GDM1 (cell line): Measurements from ENCODE around the gene COQ8B.
A peak's percentile ranks its signal among the peaks of the same experiment; 100 is the strongest.

Source experiments
- DNase-seq: peaks from one replicate; lab custom pipeline; 2025; lab: John Stamatoyannopoulos, UW

The COQ8B gene

GRCh38 chr19:40717880-40718773, 1.4 kb upstream of the COQ8B start:
- DNase-seq = no peak

GRCh38 chr19:40717325-40717879, 716 bp upstream of the COQ8B start:
- no peak for DNase-seq

GRCh38 chr19:40716031-40716481, 630 bp downstream of the COQ8B start:
- no peak for DNase-seq

- peak; percentile 93 for DNase-seq
Observed at GRCh38 chr19:40714441-40715299, 2.0 kb downstream of the COQ8B start.

GRCh38 chr19:40713939-40714338, 2.7 kb downstream of the COQ8B start:
- no peak for DNase-seq

GRCh38 chr19:40709817-40710216, 6.9 kb downstream of the COQ8B start:
- DNase-seq = no peak

GRCh38 chr19:40707615-40708014, 9.1 kb downstream of the COQ8B start:
- no peak for DNase-seq

- DNase-seq = no peak
Observed at GRCh38 chr19:40705950-40706619, 10.6 kb downstream of the COQ8B start.

- no peak for DNase-seq
Observed at GRCh38 chr19:40705362-40705651, 11.4 kb downstream of the COQ8B start.

GRCh38 chr19:40704491-40705361, 12.0 kb downstream of the COQ8B start:
- no peak for DNase-seq

- no peak for DNase-seq
Observed at GRCh38 chr19:40703029-40703755, 13.5 kb downstream of the COQ8B start.

- no peak for DNase-seq
Observed at GRCh38 chr19:40702337-40703012, 14.2 kb downstream of the COQ8B start.

- DNase-seq = no peak
Observed at GRCh38 chr19:40701758-40702157, 14.9 kb downstream of the COQ8B start.

- DNase-seq = no peak
Observed at GRCh38 chr19:40700083-40700482, 16.6 kb downstream of the COQ8B start.

- DNase-seq = no peak
Observed at GRCh38 chr19:40697007-40697406, 19.7 kb downstream of the COQ8B start.

GRCh38 chr19:40695881-40696280, 20.8 kb downstream of the COQ8B start:
- DNase-seq = no peak

GRCh38 chr19:40693896-40694295, 22.8 kb downstream of the COQ8B start:
- DNase-seq = no peak

- no peak for DNase-seq
Observed at GRCh38 chr19:40693150-40693788, 23.4 kb downstream of the COQ8B start.

- no peak for DNase-seq
Observed at GRCh38 chr19:40692212-40692551, 24.5 kb downstream of the COQ8B start.
